GDM1 (cell line): ENCODE measurements around the gene JUND.
"Not testable (repeated sequence)": the region's sequence is repeated elsewhere in the genome, so short reads cannot be mapped to it uniquely, and the experiment has no call there.

Experiments
- DNase-seq: peaks from one replicate; lab custom pipeline; 2025; lab: John Stamatoyannopoulos, UW

Gene JUND

GRCh38 chr19:18281082-18282020 lies at the start of gene JUND:
Gene JUND (minus strand): TSS chr19:18281622. CDS start chr19:18281484, 138 bp downstream.
- DNase-seq, result peak; percentile 99

GRCh38 chr19:18330868-18331267 lies 49.4 kb upstream of the JUND start:
- no peak for DNase-seq

GRCh38 chr19:18329035-18329376 lies 47.6 kb upstream of the JUND start:
- no peak for DNase-seq

- DNase-seq, result peak; percentile 91
Measured at GRCh38 chr19:18328340-18329034, 47.1 kb upstream of the JUND start.

- no peak for DNase-seq
Measured at GRCh38 chr19:18326772-18327171, 45.4 kb upstream of the JUND start.

- not testable (repeated sequence) for DNase-seq
Measured at GRCh38 chr19:18324373-18324731, 42.9 kb upstream of the JUND start.

- peak; percentile 98 for DNase-seq
Measured at GRCh38 chr19:18322759-18323460, 41.5 kb upstream of the JUND start, which contains the start of gene LSM4. Gene LSM4 (minus strand): TSS chr19:18323076. CDS start chr19:18323020, 56 bp downstream.

GRCh38 chr19:18322318-18322758 lies 40.9 kb upstream of the JUND start:
- peak; percentile 50 for DNase-seq

GRCh38 chr19:18321734-18322102 lies 40.3 kb upstream of the JUND start:
- peak; percentile 43 for DNase-seq

GRCh38 chr19:18320865-18321733 lies 39.7 kb upstream of the JUND start:
- DNase-seq, result no peak

GRCh38 chr19:18319591-18320135 lies 38.2 kb upstream of the JUND start:
- DNase-seq, result no peak

GRCh38 chr19:18317961-18318800 lies 36.8 kb upstream of the JUND start:
- peak; percentile 95 for DNase-seq

GRCh38 chr19:18313398-18313797 lies 32.0 kb upstream of the JUND start:
- no peak for DNase-seq

- DNase-seq, result no peak
Measured at GRCh38 chr19:18312092-18312534, 30.7 kb upstream of the JUND start.

- DNase-seq, result no peak
Measured at GRCh38 chr19:18311502-18312091, 30.2 kb upstream of the JUND start.

GRCh38 chr19:18310966-18311365 lies 29.5 kb upstream of the JUND start:
- DNase-seq, result no peak

GRCh38 chr19:18310118-18310909 lies 28.9 kb upstream of the JUND start:
- DNase-seq, result no peak

- no peak for DNase-seq
Measured at GRCh38 chr19:18309525-18310064, 28.2 kb upstream of the JUND start.

GRCh38 chr19:18308948-18309325 lies 27.5 kb upstream of the JUND start:
- no peak for DNase-seq
